Esophagus mucosa (tissue), 1 donor: Measurements from ENCODE around the gene IRF6. TPM values are rescaled to one million over a fixed set of nuclear protein-coding genes. Genes with fewer than 3 reads are reported as not detected.
A peak's percentile ranks its signal among the peaks of the same experiment; 100 is the strongest.

Experiments
- ATAC-seq: fragments of 200-7000 bp; cut with Tn5 transposase; one replicate; pipeline ENCODE4 v1.9.1; 2020
- total RNA-seq: library from RNA; stranded (reverse); gene quantifications from one replicate; pipeline ENCODE4 v1.2.4, GENCODE V29; 2023
- donor health status: DM: yes; HTN: yes; CAD: no.

The IRF6 gene
- total RNA-seq, 1 donor from 2014 or later, result 159 TPM

DNA sequence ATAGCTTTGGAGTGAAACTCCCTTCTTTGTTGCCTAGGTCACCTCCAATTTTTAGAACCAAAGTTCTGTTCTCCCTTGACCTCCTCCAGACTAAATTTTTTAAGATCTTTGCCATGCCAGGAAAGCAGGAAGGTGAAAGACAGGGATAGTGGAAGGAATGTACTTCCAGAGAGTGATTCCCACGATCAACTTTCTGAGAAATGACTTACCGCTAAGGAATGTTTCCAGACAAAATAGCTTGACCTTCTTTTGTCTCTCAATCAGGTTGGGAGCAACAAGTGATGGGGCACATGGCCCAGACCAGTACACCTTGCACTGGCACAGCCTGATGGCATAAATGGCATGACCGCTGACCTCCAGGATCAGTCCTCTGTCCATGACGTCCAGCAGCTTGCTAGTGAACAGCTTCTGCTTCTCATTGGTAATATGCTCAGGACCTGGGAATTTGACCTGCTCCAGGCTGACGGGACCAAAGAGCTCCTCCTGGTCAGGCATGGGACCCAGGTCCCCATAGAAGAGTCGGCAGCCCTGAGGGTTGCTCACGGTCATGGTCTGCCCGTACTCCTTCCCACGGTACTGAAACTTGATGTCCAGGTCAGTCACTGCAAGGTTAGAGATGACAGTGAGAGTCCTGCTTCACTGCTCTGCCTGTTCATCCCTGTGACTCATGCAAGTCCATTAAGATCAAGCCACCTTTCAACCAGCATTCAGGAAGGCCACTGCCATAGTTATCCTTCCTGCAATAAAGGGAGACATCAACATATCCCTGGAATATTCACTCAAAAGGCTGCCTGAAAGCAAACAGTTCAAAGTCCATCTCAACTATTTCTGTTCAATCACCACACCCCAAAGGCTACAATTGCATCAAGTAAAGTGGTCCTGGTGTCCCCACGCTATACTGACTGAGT lies 15.4 kb downstream of the IRF6 start:
- ATAC-seq, result no peak

DNA sequence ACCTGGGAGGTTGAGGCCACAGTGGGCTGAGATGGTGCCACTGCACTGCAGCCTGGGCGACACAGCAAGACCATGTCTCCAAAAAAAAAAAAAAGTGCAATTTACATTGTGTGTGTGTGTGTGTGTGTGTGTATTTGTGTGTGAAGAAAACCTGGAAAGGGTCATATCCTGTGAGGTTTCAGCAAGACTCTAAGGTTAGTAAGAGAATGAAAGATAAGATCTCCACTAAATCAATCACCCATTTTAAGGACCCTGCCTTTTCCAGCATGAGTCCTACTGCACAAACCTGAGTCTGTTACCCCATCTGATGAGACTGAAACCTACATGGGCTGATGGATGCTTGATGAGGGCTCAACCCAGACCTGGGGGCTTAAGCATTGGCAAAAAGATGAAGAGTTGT lies 16.7 kb downstream of the IRF6 start:
- no peak for ATAC-seq

DNA sequence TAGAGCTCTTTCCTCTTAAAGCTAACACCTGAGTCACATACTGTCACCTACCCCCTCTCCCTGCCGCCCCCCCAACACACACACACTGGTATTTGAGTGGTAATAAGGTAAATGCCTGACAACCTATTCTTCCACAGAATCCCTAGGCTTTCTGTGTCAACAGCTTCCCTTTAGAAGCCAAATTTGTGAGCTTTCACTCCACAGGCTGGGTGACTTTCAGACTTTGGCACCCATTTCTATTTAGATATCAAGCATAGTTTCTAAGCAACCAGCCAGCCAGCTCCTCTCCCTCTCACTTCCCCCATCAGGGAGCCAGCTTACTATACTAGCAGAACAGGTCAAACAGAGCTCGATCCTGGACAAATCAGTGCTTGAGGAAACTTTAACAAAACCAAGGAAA lies 18.4 kb downstream of the IRF6 start:
- peak; percentile 40 for ATAC-seq

- ATAC-seq, result no peak
Observed at GRCh38 chr1:209786146-209786545, 19.8 kb downstream of the IRF6 start.

DNA sequence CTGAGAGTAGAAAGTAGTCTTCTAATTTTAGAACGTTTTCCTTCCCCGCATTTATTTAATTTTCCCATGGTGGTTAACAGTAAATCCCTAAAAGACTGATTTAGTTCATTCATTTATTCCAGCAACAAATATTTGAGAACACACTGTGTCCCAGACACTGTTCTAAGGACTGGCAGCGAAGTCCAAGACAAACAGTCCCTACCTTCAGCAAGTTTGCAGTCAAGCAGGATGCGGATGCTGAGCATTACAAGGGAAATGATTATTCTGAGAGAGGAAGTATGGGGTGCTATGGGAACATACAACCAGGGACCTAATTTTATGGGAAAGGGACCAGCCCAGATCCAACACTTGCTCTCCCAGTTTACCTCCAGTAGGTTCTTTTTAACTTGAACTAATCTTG lies 20.4 kb downstream of the IRF6 start:
- ATAC-seq, result no peak

- peak; percentile 96 for ATAC-seq
Observed at GRCh38 chr1:209784265-209785169, 21.4 kb downstream of the IRF6 start, which contains the start of gene C1orf74. Gene C1orf74, minus strand, starts transcription at chr1:209784559. Its CDS starts 925 bp downstream, at chr1:209783634.

- no peak for ATAC-seq
Observed at GRCh38 chr1:209783386-209783785, 22.6 kb downstream of the IRF6 start.

DNA sequence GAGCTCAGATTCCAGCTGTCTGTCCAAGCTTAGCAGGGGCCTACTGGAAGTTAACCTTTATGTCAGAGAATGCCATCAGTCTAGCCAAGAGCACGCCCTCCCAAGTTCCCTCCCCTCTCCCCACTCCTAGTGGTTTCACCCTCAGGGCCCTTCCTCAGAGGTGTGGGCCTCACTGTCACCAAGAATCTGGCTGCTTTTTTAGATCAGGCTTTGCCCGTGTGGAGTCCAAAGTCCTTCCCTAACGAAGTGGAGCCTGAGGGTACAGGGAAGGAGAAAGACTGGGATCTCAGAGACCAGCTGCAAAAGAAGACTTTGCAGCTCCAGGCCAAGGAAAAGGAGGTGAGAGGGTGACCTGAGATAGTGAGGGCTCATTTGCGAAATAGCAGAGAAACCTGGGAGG lies 25.7 kb downstream of the IRF6 start:
- ATAC-seq, result no peak

GRCh38 chr1:209778102-209778501 lies 27.8 kb downstream of the IRF6 start:
- ATAC-seq, result no peak

DNA sequence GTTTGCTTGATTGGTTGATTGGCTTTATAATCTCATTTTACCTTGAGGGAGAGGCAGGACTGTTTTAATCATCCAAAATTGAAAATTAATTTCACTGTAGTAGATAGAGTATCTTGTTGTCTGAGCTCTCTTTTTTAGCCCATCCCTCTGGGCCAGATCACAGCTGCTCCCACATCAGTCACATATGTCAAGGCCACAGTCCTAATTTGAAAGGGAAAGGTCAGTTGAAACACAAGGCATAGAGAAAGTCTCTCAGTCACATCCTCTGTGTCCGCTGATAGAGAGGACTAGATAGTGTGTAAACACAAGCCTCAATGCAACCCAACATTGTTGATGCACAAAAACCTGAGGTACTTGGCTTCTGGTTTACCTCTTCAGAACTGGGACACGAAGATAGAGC lies 28.4 kb downstream of the IRF6 start:
- ATAC-seq, result no peak

- no peak for ATAC-seq
Observed at GRCh38 chr1:209775678-209776077, 30.3 kb downstream of the IRF6 start.

GRCh38 chr1:209774592-209774991 lies 31.4 kb downstream of the IRF6 start:
- ATAC-seq, result no peak

DNA sequence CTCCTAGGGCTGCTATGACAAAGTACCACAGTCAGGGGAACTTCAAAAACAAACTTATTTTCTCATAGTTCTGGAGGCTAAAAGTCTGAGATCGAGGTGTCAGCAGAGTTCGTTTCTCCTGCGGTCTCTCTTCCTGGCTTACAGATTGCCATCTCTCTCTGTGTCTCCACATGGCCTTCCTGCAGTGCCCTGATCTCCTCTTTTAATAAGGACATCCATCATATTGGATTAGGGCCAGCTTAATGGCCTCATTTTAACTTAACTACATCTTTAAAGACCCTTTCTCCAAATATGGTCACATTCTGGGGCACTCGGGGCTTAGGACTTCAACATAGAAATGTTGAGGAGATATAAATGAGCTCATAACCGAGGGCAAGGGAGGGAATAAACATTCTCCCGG lies 33.8 kb downstream of the IRF6 start:
- no peak for ATAC-seq

GRCh38 chr1:209770636-209771415 lies 35.1 kb downstream of the IRF6 start:
- ATAC-seq, result no peak

DNA sequence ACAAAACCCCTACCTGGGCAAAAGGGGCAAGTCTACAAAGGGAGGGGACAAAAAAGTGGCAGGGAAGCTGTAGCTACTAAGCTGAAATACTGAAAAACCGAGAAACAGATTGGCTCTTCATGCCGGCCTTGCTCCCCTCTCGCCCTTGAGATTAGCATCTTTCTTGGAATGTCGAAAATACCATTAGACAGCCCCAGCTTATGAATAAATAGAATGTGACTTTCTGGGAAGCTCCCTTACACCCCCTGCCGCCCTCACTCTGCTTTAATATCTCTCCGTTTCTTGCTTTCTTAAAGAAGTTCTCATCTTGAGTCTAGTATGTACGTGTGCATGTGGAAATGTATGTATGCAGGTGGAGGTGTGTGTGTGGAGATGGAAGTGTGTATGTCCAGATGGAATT lies 36.0 kb downstream of the IRF6 start:
- no peak for ATAC-seq

- peak; percentile 67 for ATAC-seq
Observed at GRCh38 chr1:209769171-209769904, 36.6 kb downstream of the IRF6 start.

- peak; percentile 47 for ATAC-seq
Observed at GRCh38 chr1:209768354-209768774, 37.6 kb downstream of the IRF6 start.

GRCh38 chr1:209767706-209768105 lies 38.2 kb downstream of the IRF6 start:
- no peak for ATAC-seq

GRCh38 chr1:209767096-209767495 lies 38.8 kb downstream of the IRF6 start:
- ATAC-seq, result no peak

- ATAC-seq, result no peak
Observed at GRCh38 chr1:209766051-209766450, 39.9 kb downstream of the IRF6 start.

- ATAC-seq, result no peak
Observed at GRCh38 chr1:209761011-209761635, 44.8 kb downstream of the IRF6 start.
